IMR-90 (cell line): ENCODE results near the gene GSTT4. TPM values are rescaled to one million over a fixed set of nuclear protein-coding genes. Genes with fewer than 3 reads are reported as not detected.

Experiments
- ATAC-seq: fragments of 200-7000 bp; cut with Tn5 transposase; 2 replicates; pipeline ENCODE4 v1.9.1; 2020; ENCODE audit warnings: low read depth, mild to moderate bottlenecking, moderate library complexity
- BruUV-seq: library from RNA; stranded (reverse); fragments of 400-500 nt; replicated peaks from 2 replicates; lab custom pipeline; 2021; lab: Mats Ljungman, UMichigan
- CTCF ChIA-PET: fragments of 300-600 bp; formaldehyde crosslinking; extraction: SDS; loops from one replicate; lab custom pipeline; 2021; ENCODE audit warnings: antibody characterized with exemption; lab: Yijun Ruan, JAX
- POLR2A ChIA-PET: fragments of 300-600 bp; sonication (Branson Sonifier 250); formaldehyde crosslinking; loops from one replicate; lab custom pipeline; 2022; ENCODE audit warnings: antibody characterized with exemption; ENCODE audit not compliant: unreplicated experiment; lab: Charles Lee
- DNase-seq: peaks from one replicate; pipeline ENCODE4 v3.0.0; 2013
- H2AFZ ChIP-seq: replicated peaks from 2 replicates; pipeline ENCODE3; 2013; ENCODE audit warnings: low read length, mild to moderate bottlenecking; ENCODE audit not compliant: poor library complexity
- H2AK5ac ChIP-seq: 2 replicates; pipeline ENCODE4 v1.6.1; 2013; ENCODE audit warnings: low read depth, low read length, inconsistent platforms
- H2AK9ac ChIP-seq: replicated peaks from 2 replicates; pipeline ENCODE3; 2013; ENCODE audit warnings: mild to moderate bottlenecking, low read depth, low read length, moderate library complexity; ENCODE audit not compliant: poor library complexity
- H2BK120ac ChIP-seq: 2 replicates; pipeline ENCODE4 v1.6.1; 2013; ENCODE audit warnings: low read depth, low read length, inconsistent platforms
- H2BK15ac ChIP-seq: 3 replicates; pipeline ENCODE4 v1.6.1; 2013; ENCODE audit warnings: low read depth, low read length, inconsistent platforms
- H2BK20ac ChIP-seq: 2 replicates; pipeline ENCODE4 v1.6.1; 2013; ENCODE audit warnings: low read depth, mild to moderate bottlenecking, inconsistent platforms, low read length, moderate library complexity
- H2BK5ac ChIP-seq: 2 replicates; pipeline ENCODE4 v1.6.1; 2013; ENCODE audit warnings: mild to moderate bottlenecking, low read depth, low read length, inconsistent platforms; ENCODE audit not compliant: poor library complexity, severe bottlenecking
- H3K14ac ChIP-seq: replicated peaks from 2 replicates; pipeline ENCODE4 v1.6.1; 2013; ENCODE audit warnings: low read depth, low read length, inconsistent platforms
- H3K18ac ChIP-seq: 2 replicates; pipeline ENCODE4 v1.6.1; 2013; ENCODE audit warnings: low read depth, low read length, control low read depth
- H3K23ac ChIP-seq: 2 replicates; pipeline ENCODE4 v1.6.1; 2013; ENCODE audit warnings: low read depth, low read length, inconsistent platforms
- H3K27ac ChIP-seq: 2 replicates; pipeline ENCODE4 v1.5.1; 2013; ENCODE audit warnings: mild to moderate bottlenecking, control low read depth, low read length; ENCODE audit not compliant: insufficient read depth
- H3K27me3 ChIP-seq: 2 replicates; pipeline ENCODE4 v1.6.1; 2013; ENCODE audit warnings: low read length; ENCODE audit not compliant: control insufficient read depth, insufficient read depth
- H3K36me3 ChIP-seq: 2 replicates; pipeline ENCODE4 v1.6.1; 2013; ENCODE audit warnings: low read length, mixed read lengths; ENCODE audit not compliant: control insufficient read depth, insufficient read depth
- H3K4ac ChIP-seq: 2 replicates; pipeline ENCODE4 v1.6.1; 2013; ENCODE audit warnings: low read depth, low read length, inconsistent platforms
- H3K4me1 ChIP-seq: 2 replicates; pipeline ENCODE4 v1.6.1; 2013; ENCODE audit warnings: low read length, mixed read lengths; ENCODE audit not compliant: control insufficient read depth, insufficient read depth
- H3K4me2 ChIP-seq: 2 replicates; pipeline ENCODE4 v1.6.1; 2013; ENCODE audit warnings: low read depth, mild to moderate bottlenecking, control low read depth, low read length, moderate library complexity
- H3K4me3 ChIP-seq: 2 replicates; pipeline ENCODE4 v1.5.1; 2013; ENCODE audit warnings: low read depth, mild to moderate bottlenecking, control low read depth, low read length, moderate library complexity; ENCODE audit not compliant: insufficient read depth
- H3K56ac ChIP-seq: 2 replicates; pipeline ENCODE4 v1.6.1; 2013; ENCODE audit warnings: low read length, inconsistent platforms; ENCODE audit not compliant: insufficient read depth; ENCODE audit errors: extremely low read depth
- H3K79me1 ChIP-seq, 2 experiments: 2 replicates each; pipeline ENCODE4 v1.6.1; 2013; ENCODE audit warnings: low read length in 2 of 2, inconsistent platforms in 1 of 2, low read depth in 1 of 2
- H3K9ac ChIP-seq: 2 replicates; pipeline ENCODE4 v1.6.1; 2013; ENCODE audit warnings: low read depth, low read length, control low read depth
- H3K9me1 ChIP-seq: 2 replicates; pipeline ENCODE4 v1.6.1; 2013; ENCODE audit warnings: low read length, inconsistent platforms; ENCODE audit not compliant: insufficient read depth
- H3K9me3 ChIP-seq: 2 replicates; pipeline ENCODE4 v1.6.1; 2013; ENCODE audit warnings: low read length; ENCODE audit not compliant: control insufficient read depth, insufficient read depth
- H4K20me1 ChIP-seq: 2 replicates; pipeline ENCODE4 v1.6.1; 2013; ENCODE audit warnings: low read length, inconsistent platforms; ENCODE audit not compliant: insufficient read depth
- H4K5ac ChIP-seq: 2 replicates; pipeline ENCODE4 v1.6.1; 2013; ENCODE audit warnings: mild to moderate bottlenecking, low read depth, low read length, control low read depth
- H4K8ac ChIP-seq, 2 experiments: 2 replicates each; pipeline ENCODE4 v1.6.1; 2013; ENCODE audit warnings: low read depth in 2 of 2, low read length in 2 of 2, control low read depth in 1 of 2, inconsistent platforms in 1 of 2
- H4K91ac ChIP-seq: 2 replicates; pipeline ENCODE4 v1.6.1; 2013; ENCODE audit warnings: low read depth, low read length, inconsistent platforms; ENCODE audit not compliant: insufficient read depth
- BHLHE40 ChIP-seq: fragments of 150-350 bp; IDR thresholded peaks from 2 replicates; pipeline ENCODE4 v1.6.1; 2016; ENCODE audit warnings: mild to moderate bottlenecking, low read depth, low read length
- CEBPB ChIP-seq: IDR thresholded peaks from 2 replicates; pipeline ENCODE4 v1.6.1; 2012; ENCODE audit warnings: low read depth, low read length, improper control_type of control experiment
- CHD1 ChIP-seq: IDR thresholded peaks from 2 replicates; pipeline ENCODE4 v1.6.1; 2012; ENCODE audit warnings: low read depth, low read length, improper control_type of control experiment
- MAFK ChIP-seq: IDR thresholded peaks from 2 replicates; pipeline ENCODE4 v1.6.1; 2012; ENCODE audit warnings: low read depth, low read length, improper control_type of control experiment
- NFE2L2 ChIP-seq: fragments of 150-350 bp; IDR thresholded peaks from 2 replicates; pipeline ENCODE4 v1.6.1; 2016; ENCODE audit warnings: low read depth, mild to moderate bottlenecking, low read length
- POLR2A ChIP-seq: IDR thresholded peaks from 2 replicates; pipeline ENCODE4 v1.6.1; 2012; ENCODE audit warnings: mild to moderate bottlenecking, low read depth, low read length
- RAD21 ChIP-seq: IDR thresholded peaks from 2 replicates; pipeline ENCODE4 v1.6.1; 2012; ENCODE audit warnings: low read length, improper control_type of control experiment
- RFX5 ChIP-seq: IDR thresholded peaks from 2 replicates; pipeline ENCODE4 v1.8.0; 2012; ENCODE audit warnings: low read depth, mild to moderate bottlenecking, low read length, moderate library complexity
- SMC3 ChIP-seq: fragments of 150-350 bp; IDR thresholded peaks from 2 replicates; pipeline ENCODE4 v1.6.1; 2016; ENCODE audit warnings: low read depth, mild to moderate bottlenecking, antibody characterized with exemption, low read length, moderate library complexity
- WGBS, 2 experiments: methylation state at CpG; one replicate each; pipeline versions ENCODE4 v1.1.5 to v1.1.7; 2013; ENCODE audit warnings: missing lambda C conversion rate in 2 of 2; ENCODE audit not compliant: insufficient read length in 1 of 2; ENCODE audit errors: extremely low coverage in 2 of 2; 5-methylcytosine and 5-hydroxymethylcytosine counted together
- dilution Hi-C: fragments of 300-500 bp; cut with HindIII; formaldehyde crosslinking; loops from one replicate; pipeline ENCODE4 v1.14.3; 2018; ENCODE audit warnings: low sequenced_read_pairs; ENCODE audit not compliant: unreplicated experiment
- in situ Hi-C: fragments of 300-500 bp; cut with MboI; formaldehyde crosslinking; loops from 3 replicates; pipeline ENCODE4 v1.14.3; 2019; ENCODE audit warnings: low sequenced_read_pairs, inconsistent platforms, mixed read lengths
- intact Hi-C: fragments of 100-400 bp; cut with micrococcal nuclease; formaldehyde crosslinking; loops from 2 replicates; pipeline ENCODE4 v1.10.0; 2022
- polyA plus RNA-seq, 3 experiments: library from polyadenylated mRNA; depleted of rRNA; stranded (reverse); fragments of >200 nt; gene quantifications; 2 replicates each; pipeline ENCODE4 v1.2.3, GENCODE V29; 2012; ENCODE audit warnings: low replicate concordance in 1 of 3
- total RNA-seq: library from RNA; depleted of rRNA; stranded (reverse); fragments of >200 nt; gene quantifications from 2 replicates; pipeline ENCODE4 v1.2.3, GENCODE V29; 2012
- TF ChIP-seq, protein P1 (sequence below): fragments of 150-350 bp; IDR thresholded peaks from 2 replicates; pipeline ENCODE4 v1.6.1; 2016; ENCODE audit warnings: low read depth, mild to moderate bottlenecking, low read length, moderate library complexity, borderline replicate concordance
- TF ChIP-seq, protein P2 (sequence below): conservative IDR thresholded peaks from 2 replicates; pipeline ENCODE4 v1.5.1; 2012; ENCODE audit warnings: mild to moderate bottlenecking, low read depth, low read length, improper control_type of control experiment

The GSTT4 gene
- total and polyA plus RNA-seq, 2 of the 4 experiments (the other 2 are of a cell fraction), result not detected

DNA sequence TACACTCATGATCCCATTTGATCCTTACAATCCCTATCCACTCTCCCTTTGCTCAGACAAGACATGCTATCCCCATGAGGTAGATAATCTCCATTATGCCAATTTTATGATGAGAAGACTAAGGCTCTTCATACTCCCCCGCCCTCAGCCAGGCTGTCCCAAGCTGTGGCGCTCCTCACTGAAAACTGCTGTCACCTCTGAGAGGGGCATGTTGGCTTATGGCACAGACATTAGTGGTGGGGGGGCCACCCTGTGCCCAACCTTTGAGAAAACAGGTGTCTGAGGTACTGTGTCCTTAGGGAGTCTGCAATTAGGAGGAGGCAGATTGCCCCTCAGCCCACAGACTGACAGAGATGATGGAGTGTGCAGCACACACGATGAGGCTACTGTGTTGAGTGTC lies 36.2 kb downstream of the GSTT4 start:
- H3K4me1 ChIP-seq, result no peaks in the 10 kb centered on the region
- no peak for DNase-seq
- H3K18ac ChIP-seq, result no peak overlapping the region
- no peak overlapping the region for H3K4me3 ChIP-seq
- no peak overlapping the region for H2BK20ac ChIP-seq
- H2BK5ac ChIP-seq, result no peak overlapping the region
- dilution Hi-C loops, result no loop called here
- no peak overlapping the region for H3K23ac ChIP-seq
- no CpG with 5 or more reads among the region's 3 CpGs for WGBS, 2 experiments
- H4K8ac ChIP-seq, result no peak overlapping the region
- in situ Hi-C loops, result no loop called here
- TF ChIP-seq CHD1, result no peak
- TF ChIP-seq BHLHE40, result no peak
- TF ChIP-seq, protein P1, sequence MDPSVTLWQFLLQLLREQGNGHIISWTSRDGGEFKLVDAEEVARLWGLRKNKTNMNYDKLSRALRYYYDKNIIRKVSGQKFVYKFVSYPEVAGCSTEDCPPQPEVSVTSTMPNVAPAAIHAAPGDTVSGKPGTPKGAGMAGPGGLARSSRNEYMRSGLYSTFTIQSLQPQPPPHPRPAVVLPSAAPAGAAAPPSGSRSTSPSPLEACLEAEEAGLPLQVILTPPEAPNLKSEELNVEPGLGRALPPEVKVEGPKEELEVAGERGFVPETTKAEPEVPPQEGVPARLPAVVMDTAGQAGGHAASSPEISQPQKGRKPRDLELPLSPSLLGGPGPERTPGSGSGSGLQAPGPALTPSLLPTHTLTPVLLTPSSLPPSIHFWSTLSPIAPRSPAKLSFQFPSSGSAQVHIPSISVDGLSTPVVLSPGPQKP, result no peak
- TF ChIP-seq RFX5, result no peak
- no peak for TF ChIP-seq MAFK
- no peak for TF ChIP-seq POLR2A
- no peak for TF ChIP-seq CEBPB
- no peak for TF ChIP-seq NFE2L2
- TF ChIP-seq, protein P2, sequence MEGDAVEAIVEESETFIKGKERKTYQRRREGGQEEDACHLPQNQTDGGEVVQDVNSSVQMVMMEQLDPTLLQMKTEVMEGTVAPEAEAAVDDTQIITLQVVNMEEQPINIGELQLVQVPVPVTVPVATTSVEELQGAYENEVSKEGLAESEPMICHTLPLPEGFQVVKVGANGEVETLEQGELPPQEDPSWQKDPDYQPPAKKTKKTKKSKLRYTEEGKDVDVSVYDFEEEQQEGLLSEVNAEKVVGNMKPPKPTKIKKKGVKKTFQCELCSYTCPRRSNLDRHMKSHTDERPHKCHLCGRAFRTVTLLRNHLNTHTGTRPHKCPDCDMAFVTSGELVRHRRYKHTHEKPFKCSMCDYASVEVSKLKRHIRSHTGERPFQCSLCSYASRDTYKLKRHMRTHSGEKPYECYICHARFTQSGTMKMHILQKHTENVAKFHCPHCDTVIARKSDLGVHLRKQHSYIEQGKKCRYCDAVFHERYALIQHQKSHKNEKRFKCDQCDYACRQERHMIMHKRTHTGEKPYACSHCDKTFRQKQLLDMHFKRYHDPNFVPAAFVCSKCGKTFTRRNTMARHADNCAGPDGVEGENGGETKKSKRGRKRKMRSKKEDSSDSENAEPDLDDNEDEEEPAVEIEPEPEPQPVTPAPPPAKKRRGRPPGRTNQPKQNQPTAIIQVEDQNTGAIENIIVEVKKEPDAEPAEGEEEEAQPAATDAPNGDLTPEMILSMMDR, result no peak
- TF ChIP-seq SMC3, result no peak
- TF ChIP-seq RAD21, result no peak
- no peak overlapping the region for H2AK5ac ChIP-seq
- peaks cover 21% of the 10 kb centered on the region for H3K36me3 ChIP-seq
- no peaks in the 10 kb centered on the region for H3K9me1 ChIP-seq
- H3K4ac ChIP-seq, result no peak overlapping the region
- no peak overlapping the region for H4K91ac ChIP-seq
- no peak overlapping the region for H3K14ac ChIP-seq
- no TSS peak for BruUV-seq
- no peaks in the 10 kb centered on the region for H3K27me3 ChIP-seq
- CTCF ChIA-PET, result no interaction called here
- peak overlapping the region; percentile 33 for H2AK9ac ChIP-seq
- no peak overlapping the region for H2BK15ac ChIP-seq
- peaks cover 9 to 23% of the 10 kb centered on the region in 2 experiments for H3K79me1 ChIP-seq
- no peak overlapping the region for H3K56ac ChIP-seq
- intact Hi-C loops, result no loop called here
- no peak overlapping the region for H2BK120ac ChIP-seq
- POLR2A ChIA-PET, result no interaction called here
- peaks cover 8% of the 10 kb centered on the region for H4K20me1 ChIP-seq
- no peak overlapping the region for H2AFZ ChIP-seq
- no peak overlapping the region for H3K4me2 ChIP-seq
- H3K9me3 ChIP-seq, result no peaks in the 10 kb centered on the region
- no peak for ATAC-seq
- no peak overlapping the region for H4K5ac ChIP-seq
- no peak overlapping the region for H3K27ac ChIP-seq
- no peak overlapping the region for H3K9ac ChIP-seq
